GM12891 (cell line): ENCODE measurements around the gene PDE12.

Experiments used
- PAX5 ChIP-seq: IDR thresholded peaks from 2 replicates; pipeline ENCODE4 v1.6.1; 2011; ENCODE audit warnings: low read length, moderate library complexity, mild to moderate bottlenecking; ENCODE audit not compliant: insufficient read depth, severe bottlenecking
- POLR2A ChIP-seq: IDR thresholded peaks from 2 replicates; pipeline ENCODE4 v1.6.1; 2011; ENCODE audit warnings: low read depth, low read length, control low read depth
- POLR2AphosphoS5 ChIP-seq: IDR thresholded peaks from 2 replicates; pipeline ENCODE4 v1.6.1; 2011; ENCODE audit warnings: low read depth, low read length, control low read depth
- SPI1 ChIP-seq: IDR thresholded peaks from 2 replicates; pipeline ENCODE4 v1.6.1; 2011; ENCODE audit warnings: low read depth, low read length, control low read depth
- TAF1 ChIP-seq: IDR thresholded peaks from 2 replicates; pipeline ENCODE4 v1.6.1; 2011; ENCODE audit warnings: low read depth, low read length, control low read depth

- TF ChIP-seq POLR2AphosphoS5: no peak
- no peak for TF ChIP-seq POLR2A
- TF ChIP-seq SPI1: no peak
- no peak for TF ChIP-seq TAF1
- TF ChIP-seq PAX5: no peak
These were observed 26.5 kb downstream of the PDE12 start for GRCh38 chr3:57582474-57583168.
